SK-N-SH (cell line): ENCODE results near the gene GAB4. TPM values are rescaled to one million over a fixed set of nuclear protein-coding genes. Genes with fewer than 3 reads are reported as not detected.

Experiments used
- CTCF ChIA-PET: fragments of 300-600, 350-600 bp; formaldehyde crosslinking; extraction: SDS; loops from one replicate; lab custom pipeline; 2021; lab: Yijun Ruan, JAX
- POLR2A ChIA-PET: fragments of 350-600 bp; sonication (Branson Sonifier 250); formaldehyde crosslinking; extraction: SDS; loops from one replicate; lab custom pipeline; 2020; ENCODE audit warnings: antibody characterized with exemption, inconsistent platforms; lab: Yijun Ruan, JAX
- DNase-seq: peaks from one replicate; pipeline ENCODE4 v3.0.0; 2012
- H2AFZ ChIP-seq: fragments of 200-600 bp; sonication (generic); 2 replicates; pipeline ENCODE4 v1.8.1; 2016; ENCODE audit warnings: antibody characterized with exemption, mild to moderate bottlenecking, low read depth
- H3F3A ChIP-seq: fragments of 200-600 bp; sonication (generic); replicated peaks from 2 replicates; pipeline ENCODE3; 2016; ENCODE audit warnings: antibody characterized with exemption, mild to moderate bottlenecking; ENCODE audit not compliant: insufficient read depth
- H3K27ac ChIP-seq, 2 experiments: fragments of 200-500 bp in 1 of 2; fragments of 200-600 bp in 1 of 2; sonication (Bioruptor generic) in 1 of 2; sonication (generic), shearing (Covaris generic) in 1 of 2; 2 replicates each; pipeline versions ENCODE4 v1.5.1 to v1.6.1; 2014 to 2016; ENCODE audit warnings: low read depth in 2 of 2, inconsistent platforms in 1 of 2, low read length in 1 of 2, mild to moderate bottlenecking in 1 of 2, mixed read lengths in 1 of 2
- H3K27me3 ChIP-seq: fragments of 200-600 bp; sonication (generic), shearing (Covaris generic); 2 replicates; pipeline ENCODE4 v1.6.1; 2016; ENCODE audit warnings: mixed run types; ENCODE audit not compliant: insufficient read depth
- H3K36me3 ChIP-seq, 2 experiments: fragments of 200-500 bp in 1 of 2; fragments of 200-600 bp in 1 of 2; sonication (Bioruptor generic) in 1 of 2; sonication (generic) in 1 of 2; replicated peaks in 1 of 2; 2 replicates each; pipeline versions ENCODE3 to v1.5.1; 2014 to 2016; ENCODE audit warnings: low read length in 1 of 2, mild to moderate bottlenecking in 1 of 2; ENCODE audit not compliant: insufficient read depth in 2 of 2, control insufficient read depth in 1 of 2
- H3K4me1 ChIP-seq, 2 experiments: fragments of 200-500 bp in 1 of 2; fragments of 200-600 bp in 1 of 2; sonication (Bioruptor generic) in 1 of 2; sonication (generic), shearing (Covaris generic) in 1 of 2; 2 replicates each; pipeline versions ENCODE4 v1.5.1 to v1.6.1; 2014 to 2016; ENCODE audit warnings: low read depth in 1 of 2, low read length in 1 of 2, mixed run types in 1 of 2; ENCODE audit not compliant: insufficient read depth in 2 of 2, control insufficient read depth in 1 of 2
- H3K4me2 ChIP-seq: fragments of 200-600 bp; sonication (generic), shearing (Covaris generic); 2 replicates; pipeline ENCODE4 v1.6.1; 2017; ENCODE audit warnings: mixed run types
- H3K4me3 ChIP-seq, 2 experiments: fragments of 200-500 bp in 1 of 2; fragments of 200-600 bp in 1 of 2; sonication (Bioruptor generic) in 1 of 2; sonication (generic), shearing (Covaris generic) in 1 of 2; 2 replicates each; pipeline versions ENCODE4 v1.5.1 to v1.8.1; 2014 to 2016; ENCODE audit warnings: low read depth in 2 of 2, inconsistent platforms in 1 of 2, low read length in 1 of 2, mild to moderate bottlenecking in 1 of 2, mixed read lengths in 1 of 2, moderate library complexity in 1 of 2
- H3K79me2 ChIP-seq: fragments of 200-600 bp; sonication (generic); 2 replicates; pipeline ENCODE4 v1.8.1; 2017; ENCODE audit warnings: mild to moderate bottlenecking; ENCODE audit not compliant: insufficient read depth
- H3K9ac ChIP-seq: fragments of 200-600 bp; sonication (generic); 2 replicates; pipeline ENCODE4 v1.6.1; 2017; ENCODE audit warnings: mixed run types
- H3K9me2 ChIP-seq: fragments of 200-600 bp; sonication (generic); 2 replicates; pipeline ENCODE4 v1.6.1; 2017; ENCODE audit warnings: mixed run types
- H3K9me3 ChIP-seq: fragments of 200-600 bp; sonication (generic); 2 replicates; pipeline ENCODE4 v1.6.1; 2017; ENCODE audit warnings: mixed run types, mild to moderate bottlenecking, moderate library complexity
- H4K20me1 ChIP-seq: fragments of 200-600 bp; sonication (generic); 2 replicates; pipeline ENCODE4 v1.6.1; 2017; ENCODE audit warnings: mild to moderate bottlenecking, mixed run types; ENCODE audit not compliant: insufficient read depth
- CHD2 ChIP-seq: fragments of 150-350 bp; IDR thresholded peaks from 2 replicates; pipeline ENCODE4 v1.6.1; 2018; ENCODE audit warnings: low read length; ENCODE audit not compliant: partially characterized antibody
- EP300 ChIP-seq, 2 experiments: IDR thresholded peaks; 2 replicates each; pipeline versions ENCODE4 v1.4.0 to v1.6.1; 2012; ENCODE audit warnings: borderline replicate concordance in 1 of 2, low read depth in 1 of 2, low read length in 1 of 2
- EZH2phosphoT487 ChIP-seq: fragments of 200-600 bp; sonication (generic); IDR thresholded peaks from 2 replicates; pipeline ENCODE4 v1.6.1; 2017; ENCODE audit warnings: low read depth, mixed run types, mild to moderate bottlenecking, antibody characterized with exemption, moderate library complexity, borderline replicate concordance
- FOXM1 ChIP-seq: IDR thresholded peaks from 2 replicates; pipeline ENCODE4 v1.4.0; 2012; ENCODE audit warnings: low read depth, mild to moderate bottlenecking
- JUND ChIP-seq: IDR thresholded peaks from 2 replicates; pipeline ENCODE4 v1.4.0; 2012
- POLR2AphosphoS5 ChIP-seq: IDR thresholded peaks from 2 replicates; pipeline ENCODE4 v1.6.1; 2012; ENCODE audit warnings: low read depth, low read length
- SIN3A ChIP-seq: IDR thresholded peaks from 2 replicates; pipeline ENCODE4 v1.6.1; 2012; ENCODE audit warnings: low read depth, mild to moderate bottlenecking, low read length, moderate library complexity, borderline replicate concordance
- WGBS: methylation state at CpG from one replicate; pipeline ENCODE4 v1.1.6; 2017; ENCODE audit warnings: low lambda C conversion rate; 5-methylcytosine and 5-hydroxymethylcytosine counted together
- polyA plus RNA-seq, 3 experiments: library from polyadenylated mRNA; depleted of rRNA; stranded (reverse); fragments of >200 nt; gene quantifications; 2 replicates each; pipeline ENCODE4 v1.2.3, GENCODE V29; 2012
- TF ChIP-seq, protein P1 (sequence below): IDR thresholded peaks from 2 replicates; pipeline ENCODE4 v1.4.0; 2012; ENCODE audit warnings: low read depth, borderline replicate concordance
- TF ChIP-seq, protein P2 (sequence below): fragments of 200-600 bp; sonication (generic); IDR thresholded peaks from 2 replicates; pipeline ENCODE4 v1.6.1; 2017; ENCODE audit warnings: antibody characterized with exemption, mild to moderate bottlenecking, moderate library complexity
- TF ChIP-seq, protein P3 (sequence below): IDR thresholded peaks from 2 replicates; pipeline ENCODE4 v1.4.0; 2012; ENCODE audit warnings: low read depth, borderline replicate concordance
- TF ChIP-seq, protein P4 (sequence below): IDR thresholded peaks from 2 replicates; pipeline ENCODE4 v1.4.0; 2012; ENCODE audit warnings: low read depth

The GAB4 gene
- polyA plus RNA-seq, 1 of the 3 experiments (the other 2 are of a cell fraction) = not detected

DNA sequence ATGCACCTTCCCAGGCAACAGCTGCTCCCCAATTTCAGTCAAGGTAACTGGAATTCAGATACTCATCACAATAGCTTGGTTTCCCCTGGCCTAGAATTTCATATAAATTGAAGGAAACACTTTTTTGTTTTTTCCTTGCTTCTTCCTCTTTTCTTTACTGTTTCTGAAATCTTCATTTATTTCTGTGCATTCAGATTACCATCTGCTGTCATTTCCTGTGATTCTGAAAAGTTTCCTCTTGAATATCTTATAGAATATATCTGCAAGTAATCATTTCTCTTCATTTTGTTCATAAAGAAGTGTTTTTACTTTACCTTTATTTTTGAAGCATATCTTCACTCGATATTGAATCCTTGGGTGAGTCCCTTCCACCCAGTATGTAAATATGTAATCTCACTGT is 85.3 kb downstream of the GAB4 start:
- H4K20me1 ChIP-seq = no peaks in the 10 kb centered on the region
- H3K27ac ChIP-seq = no peak overlapping the region
- H3F3A ChIP-seq = no peaks in the 10 kb centered on the region
- H3K4me1 ChIP-seq = no peaks in the 10 kb centered on the region
- H3K4me2 ChIP-seq = no peak overlapping the region
- H2AFZ ChIP-seq = no peak overlapping the region
- ChIA-PET CTCF (no interaction called here), POLR2A (no interaction called here)
- TF ChIP-seq JUND = no peak
- TF ChIP-seq SIN3A = no peak
- TF ChIP-seq, protein P1, sequence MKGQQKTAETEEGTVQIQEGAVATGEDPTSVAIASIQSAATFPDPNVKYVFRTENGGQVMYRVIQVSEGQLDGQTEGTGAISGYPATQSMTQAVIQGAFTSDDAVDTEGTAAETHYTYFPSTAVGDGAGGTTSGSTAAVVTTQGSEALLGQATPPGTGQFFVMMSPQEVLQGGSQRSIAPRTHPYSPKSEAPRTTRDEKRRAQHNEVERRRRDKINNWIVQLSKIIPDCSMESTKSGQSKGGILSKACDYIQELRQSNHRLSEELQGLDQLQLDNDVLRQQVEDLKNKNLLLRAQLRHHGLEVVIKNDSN = no peak
- H3K9ac ChIP-seq = no peak overlapping the region
- H3K9me3 ChIP-seq = no peaks in the 10 kb centered on the region
- no peaks in the 10 kb centered on the region for H3K36me3 ChIP-seq
- no peaks in the 10 kb centered on the region for H3K9me2 ChIP-seq
- DNase-seq = no peak
- H3K79me2 ChIP-seq = no peaks in the 10 kb centered on the region
- peaks cover 27% of the 10 kb centered on the region; the same call in 1 of the 2 replicates for H3K27me3 ChIP-seq
- WGBS = 3% methylated on average over 1 of the region's 1 CpG
- H3K4me3 ChIP-seq = no peak overlapping the region

DNA sequence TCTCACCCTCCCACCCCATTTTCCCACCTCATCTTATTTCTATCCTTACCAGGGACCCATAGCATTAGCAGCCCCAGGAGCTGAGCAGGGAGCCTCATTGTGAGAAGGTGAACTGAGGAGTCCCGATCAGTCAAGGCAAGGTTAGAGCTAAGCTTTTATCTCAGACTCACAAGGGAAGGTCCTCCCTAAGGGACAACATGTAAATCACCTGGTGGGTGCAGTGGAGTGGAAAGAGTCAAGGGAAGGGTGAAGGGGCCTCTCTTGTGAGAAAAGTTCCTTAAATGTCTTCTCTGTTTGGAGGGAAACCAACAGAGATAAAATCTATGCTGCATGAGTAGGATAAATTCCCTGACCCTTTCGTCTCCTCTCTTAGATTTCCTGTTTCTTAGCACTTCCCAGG is 85.9 kb downstream of the GAB4 start:
- POLR2A ChIA-PET = no interaction called here
- no peak overlapping the region for H2AFZ ChIP-seq
- CTCF ChIA-PET = no interaction called here
- no peak overlapping the region for H3K4me3 ChIP-seq
- no peak overlapping the region for H3K9ac ChIP-seq
- no peaks in the 10 kb centered on the region for H3K36me3 ChIP-seq
- no peak for DNase-seq
- H3K9me3 ChIP-seq = no peaks in the 10 kb centered on the region
- peaks cover 32% of the 10 kb centered on the region; the same call in 1 of the 2 replicates for H3K27me3 ChIP-seq
- no peaks in the 10 kb centered on the region for H4K20me1 ChIP-seq
- H3K27ac ChIP-seq = no peak overlapping the region
- H3K4me2 ChIP-seq = no peak overlapping the region
- no peaks in the 10 kb centered on the region for H3F3A ChIP-seq
- TF ChIP-seq FOXM1 (no peak), EP300 (IDR thresholded peaks at IDR 0.05; ENCODE audit: borderline replicate concordance in 1 of 2, low read depth in 1 of 2, low read length in 1 of 2) (no peak), CHD2 (no peak), EZH2phosphoT487 (no peak), POLR2AphosphoS5 (no peak)
- TF ChIP-seq, protein P2, sequence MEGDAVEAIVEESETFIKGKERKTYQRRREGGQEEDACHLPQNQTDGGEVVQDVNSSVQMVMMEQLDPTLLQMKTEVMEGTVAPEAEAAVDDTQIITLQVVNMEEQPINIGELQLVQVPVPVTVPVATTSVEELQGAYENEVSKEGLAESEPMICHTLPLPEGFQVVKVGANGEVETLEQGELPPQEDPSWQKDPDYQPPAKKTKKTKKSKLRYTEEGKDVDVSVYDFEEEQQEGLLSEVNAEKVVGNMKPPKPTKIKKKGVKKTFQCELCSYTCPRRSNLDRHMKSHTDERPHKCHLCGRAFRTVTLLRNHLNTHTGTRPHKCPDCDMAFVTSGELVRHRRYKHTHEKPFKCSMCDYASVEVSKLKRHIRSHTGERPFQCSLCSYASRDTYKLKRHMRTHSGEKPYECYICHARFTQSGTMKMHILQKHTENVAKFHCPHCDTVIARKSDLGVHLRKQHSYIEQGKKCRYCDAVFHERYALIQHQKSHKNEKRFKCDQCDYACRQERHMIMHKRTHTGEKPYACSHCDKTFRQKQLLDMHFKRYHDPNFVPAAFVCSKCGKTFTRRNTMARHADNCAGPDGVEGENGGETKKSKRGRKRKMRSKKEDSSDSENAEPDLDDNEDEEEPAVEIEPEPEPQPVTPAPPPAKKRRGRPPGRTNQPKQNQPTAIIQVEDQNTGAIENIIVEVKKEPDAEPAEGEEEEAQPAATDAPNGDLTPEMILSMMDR = no peak
- TF ChIP-seq, protein P3, sequence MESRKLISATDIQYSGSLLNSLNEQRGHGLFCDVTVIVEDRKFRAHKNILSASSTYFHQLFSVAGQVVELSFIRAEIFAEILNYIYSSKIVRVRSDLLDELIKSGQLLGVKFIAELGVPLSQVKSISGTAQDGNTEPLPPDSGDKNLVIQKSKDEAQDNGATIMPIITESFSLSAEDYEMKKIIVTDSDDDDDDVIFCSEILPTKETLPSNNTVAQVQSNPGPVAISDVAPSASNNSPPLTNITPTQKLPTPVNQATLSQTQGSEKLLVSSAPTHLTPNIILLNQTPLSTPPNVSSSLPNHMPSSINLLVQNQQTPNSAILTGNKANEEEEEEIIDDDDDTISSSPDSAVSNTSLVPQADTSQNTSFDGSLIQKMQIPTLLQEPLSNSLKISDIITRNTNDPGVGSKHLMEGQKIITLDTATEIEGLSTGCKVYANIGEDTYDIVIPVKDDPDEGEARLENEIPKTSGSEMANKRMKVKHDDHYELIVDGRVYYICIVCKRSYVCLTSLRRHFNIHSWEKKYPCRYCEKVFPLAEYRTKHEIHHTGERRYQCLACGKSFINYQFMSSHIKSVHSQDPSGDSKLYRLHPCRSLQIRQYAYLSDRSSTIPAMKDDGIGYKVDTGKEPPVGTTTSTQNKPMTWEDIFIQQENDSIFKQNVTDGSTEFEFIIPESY = no peak
- TF ChIP-seq, protein P4, sequence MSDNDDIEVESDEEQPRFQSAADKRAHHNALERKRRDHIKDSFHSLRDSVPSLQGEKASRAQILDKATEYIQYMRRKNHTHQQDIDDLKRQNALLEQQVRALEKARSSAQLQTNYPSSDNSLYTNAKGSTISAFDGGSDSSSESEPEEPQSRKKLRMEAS = no peak
- TF ChIP-seq, all 33 proteins: peak for 0
- H3K9me2 ChIP-seq = no peaks in the 10 kb centered on the region
- H3K79me2 ChIP-seq = no peaks in the 10 kb centered on the region
- no peaks in the 10 kb centered on the region for H3K4me1 ChIP-seq
- WGBS = 2% methylated on average over 2 of the region's 2 CpGs
